GM21360 (cell line): ENCODE data around the gene PTGER2.

Experiments
- ATAC-seq: cut with Tn5 transposase; IDR thresholded peaks from one replicate; pipeline ENCODE4 v1.9.1; 2021; ENCODE audit warnings: mild to moderate bottlenecking, moderate library complexity; ENCODE audit not compliant: unreplicated experiment

PTGER2 gene

GRCh38 chr14:52333823-52334657, 19.9 kb downstream of the PTGER2 start:
- no peak for ATAC-seq

GRCh38 chr14:52336241-52336640, 22.1 kb downstream of the PTGER2 start:
- no peak for ATAC-seq

- no peak for ATAC-seq
Measured at GRCh38 chr14:52338051-52338681, 24.1 kb downstream of the PTGER2 start.

GRCh38 chr14:52339262-52339661, 25.1 kb downstream of the PTGER2 start:
- no peak for ATAC-seq

- ATAC-seq, result no peak
Measured at GRCh38 chr14:52342849-52343596, 28.9 kb downstream of the PTGER2 start.

- ATAC-seq, result no peak
Measured at GRCh38 chr14:52346778-52347177, 32.7 kb downstream of the PTGER2 start.

GRCh38 chr14:52348279-52348678, 34.2 kb downstream of the PTGER2 start:
- no peak for ATAC-seq

GRCh38 chr14:52348776-52349175, 34.7 kb downstream of the PTGER2 start:
- ATAC-seq, result no peak

GRCh38 chr14:52349731-52350130, 35.6 kb downstream of the PTGER2 start:
- ATAC-seq, result no peak

GRCh38 chr14:52350445-52350844, 36.3 kb downstream of the PTGER2 start:
- ATAC-seq, result no peak

- no peak for ATAC-seq
Measured at GRCh38 chr14:52351233-52352060, 37.3 kb downstream of the PTGER2 start.

- no peak for ATAC-seq
Measured at GRCh38 chr14:52352061-52352491, 38.0 kb downstream of the PTGER2 start.

- ATAC-seq, result no peak
Measured at GRCh38 chr14:52352569-52352968, 38.5 kb downstream of the PTGER2 start.

GRCh38 chr14:52354242-52354641, 40.1 kb downstream of the PTGER2 start:
- no peak for ATAC-seq

GRCh38 chr14:52355016-52355431, 40.9 kb downstream of the PTGER2 start:
- ATAC-seq, result no peak

- ATAC-seq, result no peak
Measured at GRCh38 chr14:52355526-52355925, 41.4 kb downstream of the PTGER2 start.

- no peak for ATAC-seq
Measured at GRCh38 chr14:52356025-52356424, 41.9 kb downstream of the PTGER2 start.

- ATAC-seq, result no peak
Measured at GRCh38 chr14:52360831-52361230, 46.7 kb downstream of the PTGER2 start.

- no peak for ATAC-seq
Measured at GRCh38 chr14:52363041-52363704, 49.1 kb downstream of the PTGER2 start.

GRCh38 chr14:52363961-52364360, 49.8 kb downstream of the PTGER2 start:
- ATAC-seq, result no peak
